Measurements from ENCODE around the gene PANK4. TPM values are rescaled to one million over a fixed set of nuclear protein-coding genes. Genes with fewer than 3 reads are reported as not detected.

PANK4 gene
- total and polyA plus RNA-seq, 3 experiments from 2014 or later, result 25.0 to 46.3 (median 40.3) TPM

GRCh38 chr1:2497891-2498290 lies 28.5 kb downstream of the PANK4 start:
- no peak overlapping the region for H3K27ac ChIP-seq (ENCODE audit: low read depth, low read length)
- no peak overlapping the region for H3K4me3 ChIP-seq (ENCODE audit: low read length)
- no peaks in the 10 kb centered on the region for H3K9me3 ChIP-seq (ENCODE audit: low read length)
- Mint-ChIP-seq H3K9me3 (no peaks in the 10 kb centered on the region), H3K4me3 (peak overlapping the region in 1 of 7 donors; percentile 18), H3K27ac (peak overlapping the region in 2 of 8 donors; percentile 57 to 63), H3K27me3 (peaks cover 0 to 2% of the 10 kb centered on the region in 2 donors), H3K4me1 (peaks cover 30 to 60% (median 41%) of the 10 kb centered on the region in 3 donors), H3K36me3 (no peaks in the 10 kb centered on the region)
- POLR2A ChIA-PET, result no interaction called here
- no peak for DNase-seq
- peaks cover 32% of the 10 kb centered on the region for H3K4me1 ChIP-seq (ENCODE audit: insufficient read depth, low read length)
- CTCF ChIA-PET, result no interaction called here
- H3K36me3 ChIP-seq (ENCODE audit: insufficient read depth, low read length), result no peaks in the 10 kb centered on the region
- H3K27me3 ChIP-seq (ENCODE audit: insufficient read depth, low read length, poor library complexity, severe bottlenecking), result no peaks in the 10 kb centered on the region

DNA sequence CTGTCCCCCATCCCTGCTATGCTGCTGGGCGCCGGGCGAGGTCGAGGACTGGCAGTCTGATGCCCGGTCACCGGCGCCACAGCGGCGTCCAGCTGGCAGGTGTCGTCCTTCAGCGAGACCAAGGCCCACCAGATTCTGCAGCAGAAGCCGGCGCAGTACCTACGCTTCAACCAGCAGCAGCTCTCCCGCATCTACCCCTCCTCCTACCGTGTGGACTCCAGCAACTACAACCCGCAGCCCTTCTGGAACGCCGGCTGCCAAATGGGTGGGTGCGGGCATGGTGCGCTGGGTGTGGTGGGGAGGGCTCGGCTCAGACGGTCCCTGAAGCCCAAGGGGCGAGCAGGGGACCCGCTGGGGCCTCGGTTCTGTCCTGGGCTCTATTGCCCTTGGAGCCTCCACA lies 29.6 kb downstream of the PANK4 start:
- Mint-ChIP-seq H3K4me1 (peaks cover 30 to 61% (median 41%) of the 10 kb centered on the region in 3 donors), H3K36me3 (no peaks in the 10 kb centered on the region), H3K9me3 (no peaks in the 10 kb centered on the region), H3K4me3 (peak overlapping the region in 4 of 7 donors; percentile 5 to 87 (median 30)), H3K27me3 (peaks cover 0 to 2% of the 10 kb centered on the region in 2 donors), H3K27ac (peak overlapping the region in 3 of 8 donors; percentile 66 to 86 (median 77))
- ChIA-PET CTCF (interaction anchor here (1.1 kb wide), 1 partner anchor 52 kb away, joined by 4 read pairs; no protein-coding TSS in a partner anchor), POLR2A (interaction anchor here (0.8 kb wide), 1 partner anchor 27 kb away, joined by 3 read pairs; no protein-coding TSS in a partner anchor)
- no peak overlapping the region for H3K4me3 ChIP-seq (ENCODE audit: low read length)
- H3K4me1 ChIP-seq (ENCODE audit: insufficient read depth, low read length), result peaks cover 32% of the 10 kb centered on the region
- no peaks in the 10 kb centered on the region for H3K9me3 ChIP-seq (ENCODE audit: low read length)
- no peak for DNase-seq
- no peaks in the 10 kb centered on the region for H3K36me3 ChIP-seq (ENCODE audit: insufficient read depth, low read length)
- H3K27me3 ChIP-seq (ENCODE audit: insufficient read depth, low read length, poor library complexity, severe bottlenecking), result no peaks in the 10 kb centered on the region
- H3K27ac ChIP-seq (ENCODE audit: low read depth, low read length), result no peak overlapping the region

DNA sequence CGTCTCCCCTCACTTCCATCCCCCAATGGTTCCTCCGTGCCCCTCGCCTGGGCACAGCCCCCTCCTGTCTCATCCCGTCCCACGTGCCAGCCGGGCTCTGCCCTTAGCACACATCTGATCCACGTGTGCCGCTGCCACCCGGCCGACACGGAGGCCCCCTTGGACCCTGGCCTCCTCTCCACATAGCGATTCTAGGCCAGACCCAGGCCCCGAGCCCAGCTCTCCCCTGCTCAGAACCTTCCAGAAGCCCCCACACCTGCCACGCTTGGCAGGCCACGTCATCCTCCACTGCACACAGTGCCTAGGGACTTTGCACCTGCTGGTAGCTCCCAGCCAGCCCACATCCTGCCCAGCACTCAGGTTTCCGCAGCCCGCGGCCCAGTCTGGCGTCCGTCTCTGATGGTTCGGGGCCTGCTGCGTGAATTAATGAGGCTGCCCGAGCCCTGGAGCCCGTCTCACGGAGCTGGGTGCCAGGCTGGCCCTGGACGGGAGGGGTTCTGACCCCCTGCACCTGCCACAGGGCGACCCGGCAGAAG lies 30.2 kb downstream of the PANK4 start:
- Histone ChIP-seq H3K4me3 (ENCODE audit: low read length) (no peak overlapping the region), H3K27me3 (ENCODE audit: insufficient read depth, low read length, poor library complexity, severe bottlenecking) (no peaks in the 10 kb centered on the region), H3K36me3 (ENCODE audit: insufficient read depth, low read length) (no peaks in the 10 kb centered on the region), H3K4me1 (ENCODE audit: insufficient read depth, low read length) (peaks cover 32% of the 10 kb centered on the region), H3K27ac (ENCODE audit: low read depth, low read length) (no peak overlapping the region), H3K9me3 (ENCODE audit: low read length) (no peaks in the 10 kb centered on the region)
- peaks cover 0 to 2% of the 10 kb centered on the region in 2 donors for H3K27me3 Mint-ChIP-seq
- peak overlapping the region in 7 of 8 donors; percentile 66 to 86 (median 77) for H3K27ac Mint-ChIP-seq
- peak overlapping the region in 4 of 7 donors; percentile 44 to 87 (median 58) for H3K4me3 Mint-ChIP-seq
- POLR2A ChIA-PET, result interaction anchor here (0.8 kb wide), 1 partner anchor 28 kb away, joined by 3 read pairs; no protein-coding TSS in a partner anchor
- CTCF ChIA-PET, result interaction anchor here (1.1 to 1.6 kb wide), 2 partner anchors 51 to 53 kb away, joined by 4 read pairs; no protein-coding TSS in a partner anchor
- DNase-seq, result peak in 4 of 5 donors; percentile 26 to 65 (median 44)
- H3K4me1 Mint-ChIP-seq, result peaks cover 30 to 59% (median 41%) of the 10 kb centered on the region in 3 donors
- no peaks in the 10 kb centered on the region for H3K9me3 Mint-ChIP-seq
- H3K36me3 Mint-ChIP-seq, result peaks cover 0 to 2% (median 1%) of the 10 kb centered on the region in 3 donors

DNA sequence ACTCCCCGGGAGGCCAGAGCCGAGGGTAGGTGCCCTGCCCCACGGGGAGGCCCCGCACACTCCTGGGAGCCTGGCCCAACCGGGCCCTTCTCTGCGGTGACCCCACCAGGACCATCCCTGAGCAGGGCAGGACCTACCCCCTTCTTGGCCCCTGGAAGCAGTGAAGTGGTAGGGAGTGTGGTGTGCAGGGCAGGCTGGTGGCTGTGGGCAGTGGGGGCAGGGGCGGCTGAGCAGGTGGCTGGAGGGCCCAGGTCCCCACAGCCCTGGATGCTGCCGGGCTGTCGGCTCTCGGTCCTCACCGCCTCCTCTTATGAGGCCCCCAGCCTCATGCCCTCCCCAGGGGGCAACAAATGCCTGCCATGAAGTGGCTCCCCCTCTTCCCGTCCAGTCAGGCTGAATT lies 30.9 kb downstream of the PANK4 start:
- Histone ChIP-seq H3K27me3 (ENCODE audit: insufficient read depth, low read length, poor library complexity, severe bottlenecking) (no peaks in the 10 kb centered on the region), H3K4me1 (ENCODE audit: insufficient read depth, low read length) (peaks cover 32% of the 10 kb centered on the region), H3K4me3 (ENCODE audit: low read length) (no peak overlapping the region), H3K36me3 (ENCODE audit: insufficient read depth, low read length) (no peaks in the 10 kb centered on the region), H3K27ac (ENCODE audit: low read depth, low read length) (no peak overlapping the region), H3K9me3 (ENCODE audit: low read length) (no peaks in the 10 kb centered on the region)
- Mint-ChIP-seq H3K9me3 (no peaks in the 10 kb centered on the region), H3K27me3 (peaks cover 0 to 2% of the 10 kb centered on the region in 2 donors), H3K36me3 (peaks cover 0 to 2% (median 2%) of the 10 kb centered on the region in 3 donors), H3K4me3 (peak overlapping the region in 1 of 7 donors; percentile 15), H3K4me1 (peaks cover 29 to 55% (median 41%) of the 10 kb centered on the region in 3 donors), H3K27ac (peak overlapping the region in 5 of 8 donors; percentile 66 to 86 (median 77))
- POLR2A ChIA-PET, result no interaction called here
- CTCF ChIA-PET, result interaction anchor here (1.6 kb wide), 1 partner anchor 52 kb away, joined by 4 read pairs; no protein-coding TSS in a partner anchor
- DNase-seq, result no peak

- no peak for DNase-seq
- H3K9me3 ChIP-seq (ENCODE audit: low read length), result no peaks in the 10 kb centered on the region
- Mint-ChIP-seq H3K27me3 (peaks cover 0 to 2% of the 10 kb centered on the region in 2 donors), H3K36me3 (peaks cover 0 to 2% (median 2%) of the 10 kb centered on the region in 3 donors), H3K4me1 (peaks cover 24 to 50% (median 36%) of the 10 kb centered on the region in 3 donors), H3K4me3 (no peak overlapping the region), H3K9me3 (no peaks in the 10 kb centered on the region), H3K27ac (no peak overlapping the region)
- no peaks in the 10 kb centered on the region for H3K36me3 ChIP-seq (ENCODE audit: insufficient read depth, low read length)
- no peaks in the 10 kb centered on the region for H3K27me3 ChIP-seq (ENCODE audit: insufficient read depth, low read length, poor library complexity, severe bottlenecking)
- CTCF ChIA-PET, result interaction anchor here (0.8 to 1.6 kb wide), 3 partner anchors 24 to 52 kb away, joined by 3 to 6 read pairs (median 4); no protein-coding TSS in a partner anchor
- no peak overlapping the region for H3K4me3 ChIP-seq (ENCODE audit: low read length)
- POLR2A ChIA-PET, result interaction anchor here (1.1 to 2.1 kb wide), 2 partner anchors 29 to 31 kb away, joined by 5 to 9 read pairs; partner anchors contain the start of gene PANK4
- peaks cover 27% of the 10 kb centered on the region for H3K4me1 ChIP-seq (ENCODE audit: insufficient read depth, low read length)
- no peak overlapping the region for H3K27ac ChIP-seq (ENCODE audit: low read depth, low read length)
These were observed 31.4 kb downstream of the PANK4 start for GRCh38 chr1:2495026-2495425.

DNA sequence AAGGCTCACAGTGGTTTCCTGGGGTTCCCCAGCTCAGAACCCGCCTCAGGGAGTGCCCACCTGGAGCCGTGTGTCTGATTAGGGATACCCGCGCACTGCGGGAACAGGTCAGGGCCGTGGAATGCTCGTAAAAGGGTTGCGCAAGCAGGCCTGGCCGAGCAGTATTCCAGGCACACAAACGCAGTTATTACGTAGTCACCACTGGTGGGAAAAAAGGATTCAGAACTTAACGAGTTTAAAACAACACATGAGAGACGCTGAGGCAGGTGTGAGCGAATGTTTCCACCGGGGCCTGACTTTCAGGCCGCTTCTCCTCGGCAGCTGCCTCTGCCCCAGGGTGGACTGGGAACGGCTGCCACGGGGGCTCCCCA lies 32.1 kb downstream of the PANK4 start:
- H3K9me3 Mint-ChIP-seq, result no peaks in the 10 kb centered on the region
- Histone ChIP-seq H3K27ac (ENCODE audit: low read depth, low read length) (no peak overlapping the region), H3K27me3 (ENCODE audit: insufficient read depth, low read length, poor library complexity, severe bottlenecking) (no peaks in the 10 kb centered on the region), H3K9me3 (ENCODE audit: low read length) (no peaks in the 10 kb centered on the region), H3K4me3 (ENCODE audit: low read length) (no peak overlapping the region), H3K36me3 (ENCODE audit: insufficient read depth, low read length) (no peaks in the 10 kb centered on the region), H3K4me1 (ENCODE audit: insufficient read depth, low read length) (peaks cover 20% of the 10 kb centered on the region)
- no peak for DNase-seq
- CTCF ChIA-PET, result interaction anchor here (0.6 to 1.4 kb wide), 4 partner anchors 24 to 79 kb away, joined by 3 to 6 read pairs (median 3); no protein-coding TSS in a partner anchor
- H3K27me3 Mint-ChIP-seq, result peaks cover 0 to 2% of the 10 kb centered on the region in 2 donors
- H3K4me1 Mint-ChIP-seq, result peaks cover 17 to 43% (median 30%) of the 10 kb centered on the region in 3 donors
- peak overlapping the region in 6 of 7 donors; percentile 50 to 75 (median 60) for H3K4me3 Mint-ChIP-seq
- H3K36me3 Mint-ChIP-seq, result peaks cover 2 to 3% (median 3%) of the 10 kb centered on the region in 3 donors
- POLR2A ChIA-PET, result interaction anchor here (1.1 to 2.1 kb wide), 2 partner anchors 30 to 32 kb away, joined by 5 to 9 read pairs; partner anchors contain the start of gene PANK4
- H3K27ac Mint-ChIP-seq, result peak overlapping the region in 7 of 8 donors; percentile 21 to 91 (median 80)

DNA sequence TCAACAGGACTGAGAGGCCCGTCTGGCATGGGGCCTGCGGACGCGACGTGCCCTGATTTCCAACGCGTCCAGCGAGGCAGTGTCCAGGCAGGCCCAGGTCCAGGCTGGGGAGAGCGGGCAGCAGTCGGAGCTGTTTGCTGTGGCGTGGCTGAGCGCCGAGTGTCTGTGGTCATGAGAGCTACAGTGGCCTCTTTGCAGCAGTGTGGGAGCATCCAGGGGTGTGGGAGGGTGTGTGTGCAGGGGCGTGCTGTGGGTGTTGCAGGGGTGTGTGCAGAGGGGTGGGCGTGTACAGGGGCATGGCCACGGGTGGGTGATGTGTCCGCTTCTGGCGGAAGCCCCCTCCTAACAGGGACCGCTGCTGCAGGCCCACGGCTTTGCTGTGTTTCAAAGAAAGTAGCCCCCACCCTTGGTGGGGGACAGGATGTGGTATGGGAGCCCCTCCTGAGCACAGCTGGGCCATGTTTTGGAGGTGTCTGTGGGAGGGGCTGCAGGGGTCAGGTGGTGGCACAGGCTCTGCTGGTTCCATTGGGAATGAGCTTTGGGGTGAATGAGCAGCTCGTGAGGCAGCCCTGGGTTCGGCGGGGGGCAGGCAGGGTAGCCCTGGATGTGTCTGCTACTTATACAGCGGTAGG lies 32.6 kb downstream of the PANK4 start:
- Histone ChIP-seq H3K4me3 (ENCODE audit: low read length) (no peak overlapping the region), H3K27ac (ENCODE audit: low read depth, low read length) (no peak overlapping the region), H3K27me3 (ENCODE audit: insufficient read depth, low read length, poor library complexity, severe bottlenecking) (no peaks in the 10 kb centered on the region), H3K36me3 (ENCODE audit: insufficient read depth, low read length) (peaks cover 2% of the 10 kb centered on the region), H3K9me3 (ENCODE audit: low read length) (peaks cover 4% of the 10 kb centered on the region), H3K4me1 (ENCODE audit: insufficient read depth, low read length) (peaks cover 15% of the 10 kb centered on the region)
- H3K36me3 Mint-ChIP-seq, result peaks cover 2 to 8% (median 8%) of the 10 kb centered on the region in 3 donors
- H3K9me3 Mint-ChIP-seq, result peaks cover 0 to 2% (median 0%) of the 10 kb centered on the region in 5 donors
- peak in 3 of 5 donors; percentile 37 to 61 (median 55) for DNase-seq
- ChIA-PET POLR2A (interaction anchor here (1.1 to 2.1 kb wide), 2 partner anchors 30 to 32 kb away, joined by 5 to 9 read pairs; partner anchors contain the start of gene PANK4), CTCF (interaction anchor here (0.6 to 1.4 kb wide), 3 partner anchors 30 to 78 kb away, joined by 3 to 6 read pairs (median 3); no protein-coding TSS in a partner anchor)
- peak overlapping the region; percentile 21 to 91 (median 79) for H3K27ac Mint-ChIP-seq
- peaks cover 17 to 39% (median 28%) of the 10 kb centered on the region in 3 donors for H3K4me1 Mint-ChIP-seq
- peaks cover 0 to 2% of the 10 kb centered on the region in 2 donors for H3K27me3 Mint-ChIP-seq
- peak overlapping the region in 6 of 7 donors; percentile 26 to 75 (median 56) for H3K4me3 Mint-ChIP-seq

Data from CD8-positive, alpha-beta memory T cell (primary cell).